GM21737 (cell line): ENCODE data around the gene ARHGAP8.

Source experiments
- ATAC-seq: cut with Tn5 transposase; IDR thresholded peaks from one replicate; pipeline ENCODE4 v1.9.1; 2021; ENCODE audit warnings: mild to moderate bottlenecking, moderate library complexity; ENCODE audit not compliant: unreplicated experiment

Gene ARHGAP8

DNA sequence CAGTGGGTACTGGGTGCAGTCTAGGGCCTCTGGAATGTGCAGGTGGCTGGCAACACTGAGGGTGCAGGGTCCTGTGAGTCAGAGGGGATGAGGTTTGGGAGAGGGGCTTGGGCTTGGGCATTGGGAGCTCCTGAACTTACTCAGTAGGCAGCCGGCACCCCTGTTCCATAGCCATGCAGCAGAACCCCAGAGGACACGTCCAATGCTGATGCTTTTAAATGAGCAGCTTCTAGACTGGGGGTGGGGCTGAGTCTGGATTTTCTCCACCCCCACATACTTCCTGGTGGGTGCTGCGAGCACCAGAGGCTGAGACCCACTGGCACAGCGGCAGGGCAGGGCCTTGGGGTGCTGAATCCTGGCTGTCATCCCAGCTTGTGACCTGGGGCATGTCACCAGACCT is 71.4 kb downstream of the ARHGAP8 start:
- no peak for ATAC-seq

DNA sequence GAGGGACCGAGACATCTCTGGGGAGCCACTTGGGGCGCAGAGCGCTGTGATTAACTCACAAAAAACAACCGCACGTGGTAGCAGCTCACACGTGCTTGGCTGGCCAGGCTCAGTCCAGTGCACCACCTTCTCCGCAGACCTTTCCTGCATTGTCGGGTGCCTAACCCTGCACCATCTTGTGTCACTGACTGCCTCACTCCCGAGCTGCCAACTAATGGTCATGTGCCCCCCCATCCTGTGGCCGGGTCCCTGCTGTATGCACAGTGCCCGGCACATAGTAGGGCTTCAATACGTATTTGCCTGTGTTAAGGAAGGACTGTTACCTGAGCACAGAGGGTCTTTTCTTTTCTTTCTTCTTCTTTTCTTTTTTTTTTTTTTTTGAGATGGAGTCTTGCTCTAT is 71.9 kb downstream of the ARHGAP8 start:
- ATAC-seq: no peak

DNA sequence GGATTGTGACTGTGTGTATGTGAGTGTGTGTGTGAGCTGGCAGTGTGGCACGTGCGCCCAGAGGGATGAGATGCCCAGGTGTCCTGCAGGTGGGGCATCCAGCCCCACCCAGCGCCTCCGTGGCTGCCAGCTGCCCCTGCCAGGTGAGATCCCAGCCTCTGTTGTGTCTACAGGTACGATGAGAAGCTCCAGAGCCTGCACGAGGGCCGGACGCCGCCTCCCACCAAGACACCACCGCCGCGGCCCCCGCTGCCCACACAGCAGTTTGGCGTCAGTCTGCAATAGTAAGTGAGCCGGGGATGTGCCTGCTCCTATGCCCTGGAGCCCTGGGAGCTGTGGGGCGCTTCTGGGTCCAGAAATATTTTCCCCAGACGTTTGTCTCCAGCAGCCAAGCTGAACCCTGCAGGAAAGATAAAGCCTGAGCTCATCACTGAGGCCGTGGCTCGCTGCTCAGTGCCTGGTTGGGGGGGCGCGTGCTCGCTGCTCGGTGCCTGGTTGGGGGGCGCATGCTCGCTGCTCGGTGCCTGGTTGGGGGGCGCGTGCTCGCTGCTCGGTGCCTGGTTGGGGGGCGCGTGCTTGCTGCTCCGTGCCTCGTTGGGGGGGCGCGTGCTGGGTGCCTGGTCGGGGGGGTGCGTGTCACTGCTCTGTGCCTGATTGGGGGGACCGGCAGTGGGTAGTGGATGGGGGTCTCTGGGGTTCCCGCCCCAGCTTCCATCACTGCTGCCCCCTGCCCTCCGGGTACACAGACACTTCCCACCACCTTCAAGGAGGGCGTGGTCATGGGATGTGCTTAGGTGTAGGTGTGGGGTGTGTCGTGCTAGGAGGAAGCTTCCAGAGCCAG is 73.2 kb downstream of the ARHGAP8 start:
- no peak for ATAC-seq

DNA sequence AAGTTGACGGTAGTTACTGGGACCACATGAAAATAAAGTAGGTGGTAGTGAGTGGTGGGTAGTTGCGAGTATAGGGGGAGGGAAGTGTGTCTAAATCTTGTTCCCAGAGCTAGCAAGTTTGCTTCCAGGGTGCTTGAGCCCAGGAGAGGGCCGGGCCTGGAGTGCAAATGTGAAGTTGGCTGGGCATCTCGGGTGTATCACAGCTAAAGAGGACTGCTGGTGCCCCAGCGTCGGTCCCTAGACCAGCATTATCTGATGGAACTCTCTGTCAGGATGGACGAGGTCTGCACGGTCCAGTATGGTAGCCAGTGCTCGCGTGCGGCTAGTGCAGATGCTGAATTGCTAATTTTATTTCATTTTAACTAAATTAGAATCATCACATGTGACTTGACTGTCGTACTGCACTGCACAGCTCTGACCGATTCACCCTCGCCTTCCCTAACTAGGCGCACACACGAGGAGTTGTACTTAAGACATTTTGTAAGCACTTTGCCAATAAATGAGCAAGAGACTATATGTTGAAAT is 75.4 kb downstream of the ARHGAP8 start:
- ATAC-seq: no peak

DNA sequence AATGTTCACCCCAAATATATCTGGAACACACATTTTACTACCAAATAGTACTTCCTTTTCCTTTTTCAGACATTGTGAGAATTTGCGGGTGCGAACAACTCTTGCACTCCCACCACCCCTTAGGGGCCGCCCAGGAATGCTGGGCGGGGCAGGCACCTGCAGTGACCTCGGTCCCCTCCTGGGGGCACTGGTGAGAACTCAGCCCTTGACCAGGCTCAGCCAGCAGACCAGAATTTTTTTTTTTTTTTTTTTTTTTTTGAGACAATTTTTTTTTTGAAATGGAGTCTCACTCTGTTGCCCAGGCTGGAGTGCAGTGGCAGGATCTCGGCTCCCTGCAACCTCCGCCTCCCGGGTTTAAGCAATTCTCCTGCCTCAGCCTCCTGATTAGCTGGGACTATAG is 75.8 kb downstream of the ARHGAP8 start:
- ATAC-seq: no peak

DNA sequence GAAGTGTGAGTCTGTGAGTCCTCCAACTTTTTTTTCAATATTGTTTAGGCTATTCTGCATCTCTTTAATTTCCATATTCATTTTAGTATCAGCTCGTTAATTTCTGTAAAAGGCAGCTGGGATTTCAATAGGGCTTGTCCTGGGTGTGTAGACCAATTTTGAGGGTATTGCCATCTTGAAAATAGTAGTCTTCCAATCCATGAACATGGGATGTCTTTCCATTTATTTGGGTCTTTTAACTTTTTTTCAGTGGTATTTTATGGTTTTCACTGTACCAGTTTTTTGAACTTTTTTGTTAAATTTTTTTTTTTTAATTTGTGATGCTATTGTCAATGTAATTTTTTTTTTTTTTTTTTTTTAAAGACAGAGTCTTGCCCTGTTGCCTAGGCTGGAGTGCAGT is 79.5 kb downstream of the ARHGAP8 start:
- no peak for ATAC-seq

DNA sequence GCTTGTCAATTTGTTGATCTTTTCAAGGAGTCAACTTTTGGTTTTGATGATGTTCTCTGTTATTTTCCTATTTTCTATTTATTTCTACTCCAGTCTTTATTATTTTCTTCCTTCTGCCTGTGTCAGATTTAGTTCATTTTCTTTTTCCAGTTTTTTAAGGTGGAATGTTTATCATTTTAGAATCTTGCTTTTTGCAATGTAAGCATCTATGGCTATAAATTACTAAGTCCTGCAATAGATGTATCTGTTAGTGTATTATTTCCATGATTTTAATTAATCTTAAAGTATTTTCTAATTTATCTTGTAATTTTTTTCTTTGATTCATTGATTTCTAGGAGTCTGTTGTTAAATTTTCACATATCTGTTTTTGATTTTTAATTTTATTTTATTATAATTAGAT is 81.7 kb downstream of the ARHGAP8 start:
- ATAC-seq: no peak

DNA sequence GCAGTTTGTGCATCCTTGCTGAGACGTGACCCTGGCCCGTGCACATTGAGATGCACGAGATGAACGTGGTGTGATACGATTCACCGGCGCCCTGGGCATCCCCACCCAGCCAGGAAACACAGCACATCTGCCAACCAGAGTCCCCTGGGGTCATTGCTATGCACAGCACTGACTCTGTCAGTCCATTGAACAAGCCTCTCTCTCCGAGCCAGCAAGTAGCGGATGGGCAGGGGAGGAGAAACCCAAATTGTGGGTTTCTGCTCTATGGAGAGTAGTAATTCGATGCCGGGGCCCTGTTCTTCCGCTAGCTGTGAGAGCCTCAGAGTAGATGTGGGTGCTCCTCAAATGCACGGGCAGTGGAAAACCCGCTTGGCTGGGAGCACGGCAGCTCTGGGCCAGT is 85.1 kb downstream of the ARHGAP8 start:
- ATAC-seq: no peak

DNA sequence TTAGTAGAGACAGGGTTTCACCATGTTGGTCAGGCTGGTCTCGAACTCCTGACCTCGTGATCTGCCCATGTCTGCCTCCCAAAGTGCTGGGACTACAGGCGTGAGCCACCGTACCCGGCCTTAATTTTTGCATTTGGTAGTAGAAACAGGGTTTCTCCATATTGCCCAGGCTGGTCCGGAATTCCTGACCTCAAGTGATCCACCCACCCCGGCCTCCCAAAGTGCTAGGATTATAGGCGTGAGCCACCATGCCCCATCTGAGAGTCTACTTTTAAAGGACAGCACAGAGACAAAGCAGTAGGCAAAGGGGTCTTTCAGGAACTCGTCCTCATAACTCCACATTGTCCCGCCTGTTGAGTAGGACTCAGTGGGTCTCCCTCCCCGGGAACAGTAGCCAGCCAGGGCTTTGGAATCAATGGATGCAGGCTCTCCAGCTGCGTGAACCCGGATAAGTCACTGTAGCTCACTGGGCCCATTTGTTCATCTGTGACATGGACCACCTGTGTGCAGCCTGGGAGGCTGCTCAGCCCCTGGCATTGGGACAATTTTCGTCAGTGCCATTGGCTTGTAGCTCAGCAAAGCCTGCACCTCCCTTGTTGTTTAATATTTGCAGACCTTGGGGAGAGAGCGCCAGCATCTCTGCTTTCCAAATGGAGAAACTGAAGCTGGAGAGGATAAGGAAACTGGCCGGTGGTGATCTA is 86.1 kb downstream of the ARHGAP8 start:
- no peak for ATAC-seq

DNA sequence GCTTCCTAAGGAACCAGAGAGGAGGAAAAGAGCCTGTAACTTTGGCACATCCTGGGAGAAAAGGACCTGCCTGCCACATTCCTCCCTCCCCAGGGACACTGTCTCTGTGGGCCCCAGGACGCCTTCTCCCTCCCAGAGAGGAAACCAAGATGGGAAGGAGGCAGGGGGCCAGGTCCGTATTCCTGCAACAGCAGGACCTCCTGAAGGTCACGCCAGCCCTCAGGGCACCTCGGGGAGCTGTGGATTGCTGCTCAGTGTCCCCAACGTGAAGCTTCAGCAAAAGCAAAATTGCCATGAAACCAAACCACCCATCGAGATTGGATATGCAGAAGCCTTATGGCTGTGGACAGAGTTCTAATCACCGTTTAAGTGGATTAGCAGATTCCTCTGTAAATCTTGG is 86.7 kb downstream of the ARHGAP8 start:
- no peak for ATAC-seq

DNA sequence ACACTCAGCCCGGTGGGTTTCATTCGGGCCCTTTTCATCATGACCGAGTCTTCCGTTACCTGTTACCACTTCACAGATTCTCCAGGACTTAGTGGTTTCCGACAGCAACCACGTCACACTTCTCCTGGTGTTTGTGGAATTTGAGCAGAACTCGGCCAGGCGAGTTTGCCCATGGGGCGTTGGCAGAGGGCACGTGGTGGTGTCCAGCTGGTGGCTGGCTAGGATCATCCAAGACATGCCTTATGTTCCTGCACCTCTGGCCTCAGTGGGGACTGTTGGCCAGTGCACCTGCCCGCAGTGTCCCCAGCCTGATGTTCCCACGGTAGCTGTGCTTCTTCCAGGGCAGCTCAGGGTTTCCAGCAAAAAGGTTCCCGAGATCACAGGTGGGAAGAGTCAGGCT is 87.3 kb downstream of the ARHGAP8 start:
- no peak for ATAC-seq

DNA sequence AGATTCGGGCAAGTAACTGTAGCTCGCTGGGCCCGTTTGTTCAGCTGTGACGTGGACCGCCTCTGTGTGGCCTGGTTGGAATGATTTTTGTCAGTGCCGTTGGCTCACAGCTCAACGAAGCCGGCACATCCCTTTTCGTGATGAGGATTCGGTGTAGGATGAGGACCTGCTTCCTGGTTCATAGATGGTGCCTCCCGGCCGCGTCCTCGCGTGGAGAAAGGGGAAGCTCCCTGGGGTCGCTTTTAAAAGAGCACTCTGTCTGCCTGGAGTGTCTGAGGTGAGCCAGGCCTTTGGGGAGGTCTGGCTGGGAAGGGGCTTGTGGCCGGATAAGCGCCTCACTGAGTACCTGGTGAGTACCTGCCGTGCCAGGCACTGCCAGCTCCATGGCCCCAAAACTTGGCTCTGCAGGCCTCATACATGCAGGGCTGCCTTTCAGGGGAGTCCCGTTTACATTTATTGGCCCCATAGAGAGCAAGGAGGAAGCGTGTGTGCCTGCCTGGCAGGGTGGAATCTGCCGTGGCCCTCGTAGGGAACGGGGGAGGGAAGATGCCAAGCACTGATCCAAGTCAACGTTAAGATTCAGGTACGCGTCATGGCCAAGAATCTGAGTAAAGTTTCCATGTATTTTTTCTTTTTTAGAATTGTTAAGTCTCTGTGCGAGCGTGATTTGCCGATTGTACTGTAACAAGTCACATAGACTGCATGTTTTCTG is 88.4 kb downstream of the ARHGAP8 start:
- no peak for ATAC-seq

DNA sequence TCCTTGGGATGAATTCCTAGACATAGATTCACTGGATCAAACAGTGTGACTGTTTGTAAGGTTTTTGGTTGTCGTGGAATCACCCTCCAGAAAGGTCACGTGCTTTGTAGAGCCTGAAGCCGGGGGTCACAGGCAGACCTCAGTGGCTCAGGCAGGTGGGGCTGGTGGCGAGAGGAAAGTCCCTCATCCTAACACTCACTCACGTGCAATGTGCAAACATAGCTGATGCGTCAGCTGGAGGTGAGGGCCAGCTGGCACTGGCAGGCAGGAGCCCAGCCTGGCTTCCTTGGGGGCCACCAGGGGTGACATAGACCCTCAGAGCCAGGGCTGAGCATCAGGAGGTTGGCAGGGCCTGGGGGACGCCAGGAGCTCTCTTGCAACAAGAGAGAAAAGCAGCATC is 90.0 kb downstream of the ARHGAP8 start:
- ATAC-seq: no peak

DNA sequence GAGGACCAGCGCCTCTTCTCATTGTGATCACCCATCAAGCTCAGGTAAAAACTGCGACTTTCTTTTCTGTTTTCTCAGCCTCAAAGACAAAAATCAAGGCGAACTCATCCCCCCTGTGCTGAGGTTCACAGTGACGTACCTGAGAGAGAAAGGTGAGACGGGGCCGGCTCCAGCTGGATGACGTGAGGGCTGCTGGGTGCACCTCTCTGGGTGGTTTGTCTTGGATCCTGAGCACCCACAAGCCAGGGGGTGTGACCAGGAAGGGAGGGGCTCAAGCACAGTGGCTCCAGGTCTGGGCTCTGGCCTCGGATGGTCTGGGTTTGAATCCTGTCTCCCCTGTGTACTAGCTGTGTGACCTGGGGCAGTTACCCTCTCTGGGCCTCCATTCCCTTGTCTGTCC is 92.8 kb downstream of the ARHGAP8 start:
- ATAC-seq: no peak

DNA sequence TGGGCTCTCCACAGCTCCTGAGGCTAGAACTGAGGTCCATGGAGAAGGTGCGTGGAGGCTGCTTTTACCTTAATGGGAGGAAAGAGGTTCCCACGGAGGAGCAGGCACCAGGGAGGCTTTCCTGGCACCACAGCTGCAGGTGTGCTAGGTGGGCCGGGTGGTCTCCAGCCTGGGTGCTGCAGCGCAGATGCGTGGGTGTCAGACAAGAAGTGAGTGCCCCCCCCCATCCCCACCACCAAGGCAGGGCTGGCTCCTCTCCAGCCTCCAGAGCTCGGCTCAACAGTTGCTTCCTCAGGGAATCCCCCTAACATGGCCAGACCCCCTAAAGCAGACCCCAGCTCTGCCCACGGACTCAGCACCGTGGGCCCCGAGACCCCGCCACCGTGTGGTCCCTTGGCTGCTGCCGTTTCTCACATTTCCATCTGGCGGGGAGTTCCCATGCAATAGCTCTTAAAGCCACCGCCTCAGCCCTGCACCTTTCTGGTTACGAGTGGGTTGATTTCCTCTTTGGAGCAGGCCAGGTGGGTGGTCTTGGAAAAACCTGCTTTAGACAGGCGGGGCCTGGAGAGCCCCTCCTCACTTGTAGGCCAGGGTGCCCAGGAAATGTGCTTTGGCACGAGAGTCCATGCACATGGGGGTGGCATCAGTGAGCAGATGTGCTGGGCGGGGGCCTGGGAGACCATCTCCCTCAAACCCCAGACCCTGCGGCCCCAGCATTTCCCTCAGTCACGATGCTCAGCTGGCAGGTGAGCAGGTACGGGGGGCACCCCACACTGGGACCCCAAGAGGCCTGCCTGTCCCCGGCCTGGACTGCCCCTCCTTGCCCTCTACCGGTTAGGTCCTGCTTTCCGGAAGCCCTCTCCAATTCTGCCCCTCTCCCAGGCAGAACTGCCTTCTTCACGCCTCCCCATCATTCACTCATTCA is 93.7 kb downstream of the ARHGAP8 start:
- no peak for ATAC-seq

DNA sequence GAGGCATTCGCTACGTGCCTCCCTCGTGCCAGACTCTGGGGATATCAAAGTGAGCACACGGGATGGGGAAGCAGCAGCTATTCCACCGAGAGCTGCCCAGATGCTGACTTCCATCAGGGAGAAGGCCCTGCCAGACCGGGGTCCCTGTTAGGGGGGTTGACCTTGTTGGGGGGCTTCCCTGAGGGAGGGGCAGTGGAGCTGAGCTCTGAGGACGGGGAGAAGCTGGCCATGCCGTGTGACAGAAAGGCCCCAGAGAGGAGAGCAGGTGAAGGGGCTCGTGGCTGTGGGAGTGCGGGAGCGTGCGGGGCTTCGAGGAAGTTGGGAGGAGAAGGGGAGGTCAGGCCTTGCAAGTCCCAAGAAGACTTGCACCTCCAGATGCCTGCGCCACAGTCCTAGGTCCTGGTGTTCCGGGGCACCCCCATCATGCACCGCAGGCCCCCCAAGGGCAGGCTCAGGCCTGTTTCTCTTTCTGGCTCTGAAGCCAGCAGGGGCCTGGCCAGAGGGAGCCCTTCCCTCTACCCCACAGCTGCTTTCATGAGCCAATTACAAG is 94.4 kb downstream of the ARHGAP8 start:
- no peak for ATAC-seq

DNA sequence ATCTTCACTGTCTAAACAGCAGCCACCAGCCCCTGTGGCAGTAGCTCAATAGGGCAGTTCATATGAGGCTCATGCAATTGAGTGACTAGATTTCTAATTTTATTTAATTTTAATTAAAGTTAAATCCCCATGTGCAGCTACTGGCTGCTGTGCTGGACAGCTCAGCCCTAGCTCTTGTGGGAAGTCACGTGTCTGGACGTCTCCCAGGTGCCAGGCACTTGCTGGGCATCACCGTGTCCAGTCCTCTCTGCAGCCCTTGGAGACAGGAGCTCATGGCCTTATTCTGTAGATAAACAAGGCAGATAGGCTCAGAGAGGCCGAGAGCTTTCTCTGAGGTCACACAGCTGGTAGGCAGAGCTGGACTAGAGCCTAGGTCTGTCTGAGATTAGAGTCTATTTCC is 95.0 kb downstream of the ARHGAP8 start:
- no peak for ATAC-seq

DNA sequence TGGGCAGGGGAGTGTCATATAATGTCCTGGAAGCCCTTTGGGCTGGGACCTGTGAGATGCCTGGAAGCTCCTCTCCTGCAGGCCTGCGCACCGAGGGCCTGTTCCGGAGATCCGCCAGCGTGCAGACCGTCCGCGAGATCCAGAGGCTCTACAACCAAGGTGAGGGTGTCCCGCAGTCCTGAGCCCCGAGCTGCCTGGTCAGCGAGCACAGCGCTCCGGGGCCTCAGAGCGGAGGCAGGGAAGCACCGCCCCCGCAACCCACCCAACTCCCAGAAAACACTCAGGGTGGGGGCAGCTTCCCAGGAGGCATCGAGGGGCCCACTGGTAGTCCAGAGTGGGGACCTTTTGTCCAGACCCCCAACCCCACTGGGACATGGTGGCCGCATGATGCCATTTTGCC is 95.5 kb downstream of the ARHGAP8 start:
- no peak for ATAC-seq

DNA sequence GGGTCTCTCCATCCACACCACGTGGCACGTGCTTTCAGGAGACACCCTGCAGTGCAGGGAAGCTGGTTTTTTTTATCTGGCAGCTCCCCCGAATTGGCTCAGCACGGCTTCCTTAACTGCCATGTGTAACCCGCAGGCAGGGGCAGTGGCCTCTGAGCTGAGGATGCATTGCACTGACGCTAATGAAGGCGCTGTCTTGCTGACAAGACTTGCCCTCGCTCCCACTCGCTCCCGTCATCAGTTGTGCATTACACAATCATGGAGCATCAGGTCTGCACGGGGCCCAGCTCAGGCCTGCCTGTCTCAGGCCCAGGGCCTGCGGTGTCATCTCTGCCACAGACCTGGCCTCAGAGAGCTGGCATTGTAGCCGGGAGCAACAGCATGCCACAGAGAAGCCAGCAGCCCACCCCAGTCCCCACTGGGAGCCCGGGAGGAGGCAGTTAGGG is 95.9 kb downstream of the ARHGAP8 start:
- no peak for ATAC-seq

DNA sequence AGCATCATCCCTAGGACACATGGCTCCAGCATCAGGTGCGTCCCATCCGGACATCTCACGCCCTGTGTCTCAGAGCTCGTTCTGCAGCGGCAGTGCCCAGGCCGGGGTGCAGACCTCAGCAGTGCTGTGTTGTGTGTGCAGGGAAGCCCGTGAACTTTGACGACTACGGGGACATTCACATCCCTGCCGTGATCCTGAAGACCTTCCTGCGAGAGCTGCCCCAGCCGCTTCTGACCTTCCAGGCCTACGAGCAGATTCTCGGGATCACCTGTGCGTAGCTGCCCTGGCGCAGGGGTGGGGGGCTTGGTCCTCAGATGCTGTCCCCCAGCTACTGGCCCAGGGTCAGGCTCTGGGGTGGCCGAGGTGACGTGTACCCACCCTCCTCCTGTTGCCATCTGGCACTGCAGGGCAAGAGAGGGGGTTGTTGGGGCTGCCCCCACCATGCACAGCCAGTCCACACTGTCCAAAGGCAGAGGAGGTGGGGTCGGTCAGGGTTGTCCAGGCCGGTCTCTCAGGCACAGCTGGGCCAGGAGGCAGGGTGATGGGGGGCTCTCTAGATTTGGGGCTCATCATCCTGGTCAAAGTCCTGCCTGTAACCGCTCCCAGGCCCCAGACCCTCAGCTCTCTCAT is 96.5 kb downstream of the ARHGAP8 start:
- no peak for ATAC-seq
